T-helper 1 cell treated with Interleukin-12 subunit alpha and Interleukin-12 subunit beta and Interleukin-4 antibody, amounts not matched to agents 30 μg/mL and 1 μg/mL, for 36 hours (primary cell): ENCODE data around the gene CALR.

Experiments
- H3K27ac Mint-ChIP-seq: one replicate; pipeline ENCODE4 v1.8.0; 2021; ENCODE audit warnings: mild to moderate bottlenecking, mixed read lengths
- H3K27me3 Mint-ChIP-seq: one replicate; pipeline ENCODE4 v1.8.0; 2021; ENCODE audit warnings: low read depth, mixed read lengths
- H3K36me3 Mint-ChIP-seq: one replicate; pipeline ENCODE4 v1.8.0; 2021; ENCODE audit warnings: low read depth, mixed read lengths
- H3K4me1 Mint-ChIP-seq: one replicate; pipeline ENCODE4 v1.8.0; 2021; ENCODE audit warnings: low read depth, mixed read lengths
- H3K4me3 Mint-ChIP-seq: one replicate; pipeline ENCODE4 v1.8.0; 2021; ENCODE audit warnings: mild to moderate bottlenecking, moderate library complexity, mixed read lengths
- H3K9me3 Mint-ChIP-seq: one replicate; pipeline ENCODE4 v1.8.0; 2021; ENCODE audit warnings: mixed read lengths

CALR gene

DNA sequence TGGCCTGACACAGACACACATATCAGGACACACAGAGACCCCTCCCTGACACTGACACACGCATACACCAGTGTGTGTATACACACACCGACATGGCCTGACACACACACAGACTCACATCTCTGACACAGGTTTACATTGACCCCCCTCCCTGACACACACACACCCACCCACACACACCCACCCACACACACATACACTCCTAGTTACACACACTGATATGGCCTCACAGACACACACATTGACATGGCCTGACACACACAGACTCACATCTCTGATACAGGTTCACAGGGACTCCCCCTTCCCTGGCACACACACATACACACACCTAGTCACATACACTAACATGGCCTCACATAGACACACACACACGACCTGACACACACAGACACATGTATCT lies 52.4 kb downstream of the CALR start:
- Mint-ChIP-seq H3K27ac (no peak overlapping the region), H3K36me3 (no peaks in the 10 kb centered on the region)

GRCh38 chr19:12991296-12991695 lies 52.9 kb downstream of the CALR start:
- no peaks in the 10 kb centered on the region for H3K36me3 Mint-ChIP-seq
- H3K9me3 Mint-ChIP-seq: no peaks in the 10 kb centered on the region
- H3K27me3 Mint-ChIP-seq: peaks cover 38% of the 10 kb centered on the region
- H3K27ac Mint-ChIP-seq: no peak overlapping the region
- H3K4me3 Mint-ChIP-seq: no peak overlapping the region
- H3K4me1 Mint-ChIP-seq: peaks cover 5% of the 10 kb centered on the region

More for the DNA sequence above, 52.4 kb downstream of the CALR start:
- Mint-ChIP-seq H3K4me1 (peaks cover 5% of the 10 kb centered on the region), H3K9me3 (no peaks in the 10 kb centered on the region), H3K27me3 (peaks cover 35% of the 10 kb centered on the region), H3K4me3 (no peak overlapping the region)

DNA sequence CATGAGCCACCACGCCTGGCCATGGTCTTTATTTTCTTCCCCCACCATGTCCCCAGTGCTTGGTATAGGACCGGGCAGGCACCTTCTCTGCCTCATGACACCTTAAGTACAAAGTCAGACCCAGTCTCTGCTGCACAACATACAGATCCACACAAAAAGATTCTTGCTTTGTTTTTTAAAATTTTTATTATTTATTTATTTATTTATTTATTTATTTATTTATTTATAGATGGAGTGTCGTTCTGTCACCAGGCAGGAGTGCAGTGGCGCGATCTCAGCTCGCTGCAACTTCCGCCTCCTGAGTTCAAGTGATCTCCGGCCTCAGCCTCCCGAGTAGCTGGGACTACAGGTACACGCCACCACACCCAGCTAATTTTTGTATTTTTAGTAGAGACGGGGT lies 54.3 kb downstream of the CALR start:
- no peak overlapping the region for H3K4me3 Mint-ChIP-seq
- peaks cover 43% of the 10 kb centered on the region for H3K27me3 Mint-ChIP-seq
- peaks cover 5% of the 10 kb centered on the region for H3K4me1 Mint-ChIP-seq
- H3K9me3 Mint-ChIP-seq: no peaks in the 10 kb centered on the region
- H3K36me3 Mint-ChIP-seq: no peaks in the 10 kb centered on the region
- H3K27ac Mint-ChIP-seq: no peak overlapping the region

- Mint-ChIP-seq H3K36me3 (no peaks in the 10 kb centered on the region), H3K9me3 (no peaks in the 10 kb centered on the region), H3K4me3 (no peak overlapping the region), H3K27me3 (peaks cover 50% of the 10 kb centered on the region), H3K27ac (no peak overlapping the region), H3K4me1 (peaks cover 5% of the 10 kb centered on the region)
Measured at GRCh38 chr19:12993562-12993961, 55.2 kb downstream of the CALR start.
